ENCODE measurements around the gene ID3. TPM values are rescaled to one million over a fixed set of nuclear protein-coding genes. Genes with fewer than 3 reads are reported as not detected.

ID3 gene
- total RNA-seq, 2 donors from 2014 or later = 145 to 357 TPM

GRCh38 chr1:23564529-23565122 lies 5.3 kb upstream of the ID3 start:
- Histone ChIP-seq H3K4me1 (peaks cover 0 to 62% of the 10 kb centered on the region in 2 donors), H3K36me3 (no peaks in the 10 kb centered on the region), H3K27ac (peak overlapping the region; percentile 60 to 90), H3K9me3 (no peaks in the 10 kb centered on the region), H3K27me3 (no peaks in the 10 kb centered on the region), H3K4me3 (no peak overlapping the region)
- TF ChIP-seq, protein P1, sequence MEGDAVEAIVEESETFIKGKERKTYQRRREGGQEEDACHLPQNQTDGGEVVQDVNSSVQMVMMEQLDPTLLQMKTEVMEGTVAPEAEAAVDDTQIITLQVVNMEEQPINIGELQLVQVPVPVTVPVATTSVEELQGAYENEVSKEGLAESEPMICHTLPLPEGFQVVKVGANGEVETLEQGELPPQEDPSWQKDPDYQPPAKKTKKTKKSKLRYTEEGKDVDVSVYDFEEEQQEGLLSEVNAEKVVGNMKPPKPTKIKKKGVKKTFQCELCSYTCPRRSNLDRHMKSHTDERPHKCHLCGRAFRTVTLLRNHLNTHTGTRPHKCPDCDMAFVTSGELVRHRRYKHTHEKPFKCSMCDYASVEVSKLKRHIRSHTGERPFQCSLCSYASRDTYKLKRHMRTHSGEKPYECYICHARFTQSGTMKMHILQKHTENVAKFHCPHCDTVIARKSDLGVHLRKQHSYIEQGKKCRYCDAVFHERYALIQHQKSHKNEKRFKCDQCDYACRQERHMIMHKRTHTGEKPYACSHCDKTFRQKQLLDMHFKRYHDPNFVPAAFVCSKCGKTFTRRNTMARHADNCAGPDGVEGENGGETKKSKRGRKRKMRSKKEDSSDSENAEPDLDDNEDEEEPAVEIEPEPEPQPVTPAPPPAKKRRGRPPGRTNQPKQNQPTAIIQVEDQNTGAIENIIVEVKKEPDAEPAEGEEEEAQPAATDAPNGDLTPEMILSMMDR (IDR thresholded peaks at IDR 0.05) = no peak
- DNase-seq (ENCODE audit: low spot score) = no peak

DNA sequence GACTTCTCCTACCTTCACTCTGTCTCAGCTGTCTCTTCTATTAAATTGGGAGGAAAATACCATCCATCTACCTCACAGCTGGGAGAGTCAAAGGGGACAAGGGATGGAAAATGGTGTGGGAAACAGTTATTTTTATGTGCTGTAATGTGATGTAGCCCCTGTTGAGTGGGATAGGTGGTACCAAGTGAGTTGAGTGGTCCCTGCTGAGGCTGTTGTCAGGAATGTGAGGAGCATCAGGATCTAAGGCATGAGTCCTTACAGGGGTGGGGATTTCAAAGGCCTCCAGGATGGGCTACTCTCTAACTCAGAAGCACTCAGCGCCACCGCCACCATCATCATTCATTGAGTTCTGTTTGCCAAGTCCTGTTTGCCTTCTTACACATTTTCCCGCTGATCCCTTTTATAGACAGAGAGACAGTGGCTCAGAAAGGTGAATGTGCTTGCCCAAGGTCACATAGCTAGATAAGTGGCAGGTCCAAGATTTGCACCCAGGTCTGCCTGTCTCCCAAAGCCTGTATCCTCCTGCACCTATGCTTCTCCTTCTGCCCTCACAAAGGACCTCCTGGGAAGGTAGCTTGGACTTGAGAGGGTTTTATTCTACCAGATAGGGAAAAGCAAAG lies 4.6 kb upstream of the ID3 start:
- TF ChIP-seq, protein P1 (IDR thresholded peaks at IDR 0.05) = no peak
- H3K9me3 ChIP-seq = no peaks in the 10 kb centered on the region
- peaks cover 0 to 57% of the 10 kb centered on the region in 2 donors for H3K4me1 ChIP-seq
- H3K4me3 ChIP-seq = no peak overlapping the region
- no peak for DNase-seq (ENCODE audit: low spot score)
- no peaks in the 10 kb centered on the region for H3K27me3 ChIP-seq
- H3K27ac ChIP-seq = peak overlapping the region; percentile 90 to 93
- peaks cover 2% of the 10 kb centered on the region for H3K36me3 ChIP-seq

- DNase-seq (ENCODE audit: low spot score) = no peak
- no peaks in the 10 kb centered on the region for H3K27me3 ChIP-seq
- peak overlapping the region; percentile 90 to 93 for H3K27ac ChIP-seq
- no peaks in the 10 kb centered on the region for H3K9me3 ChIP-seq
- H3K4me3 ChIP-seq = no peak overlapping the region
- peaks cover 10% of the 10 kb centered on the region for H3K36me3 ChIP-seq
- TF ChIP-seq, protein P1 (IDR thresholded peaks at IDR 0.05) = no peak
- H3K4me1 ChIP-seq = peaks cover 0 to 58% of the 10 kb centered on the region in 2 donors
Observed at GRCh38 chr1:23563003-23563402, 3.7 kb upstream of the ID3 start.

GRCh38 chr1:23562137-23562876 lies 3.0 kb upstream of the ID3 start:
- Histone ChIP-seq H3K9me3 (no peaks in the 10 kb centered on the region), H3K4me3 (peak overlapping the region in 1 of 2 donors; percentile 79), H3K27me3 (no peaks in the 10 kb centered on the region), H3K4me1 (peaks cover 0 to 53% of the 10 kb centered on the region in 2 donors), H3K36me3 (peaks cover 17% of the 10 kb centered on the region), H3K27ac (peak overlapping the region; percentile 90 to 93)
- DNase-seq (ENCODE audit: low spot score) = peak; percentile 99
- TF ChIP-seq, protein P1 (IDR thresholded peaks at IDR 0.05) = no peak

- Histone ChIP-seq H3K4me3 (peak overlapping the region in 1 of 2 donors; percentile 79), H3K4me1 (peaks cover 0 to 55% of the 10 kb centered on the region in 2 donors), H3K9me3 (no peaks in the 10 kb centered on the region), H3K36me3 (peaks cover 23% of the 10 kb centered on the region), H3K27me3 (no peaks in the 10 kb centered on the region), H3K27ac (peak overlapping the region; percentile 90 to 93)
- DNase-seq (ENCODE audit: low spot score) = no peak
- TF ChIP-seq, protein P1 (IDR thresholded peaks at IDR 0.05) = no peak
Observed at GRCh38 chr1:23561813-23562100, 2.5 kb upstream of the ID3 start.

Data from right atrium auricular region (tissue), 2 donors.